HG03565 (cell line): Measurements from ENCODE around the gene S100A14.
"Not testable (repeated sequence)": the region's sequence is repeated elsewhere in the genome, so short reads cannot be mapped to it uniquely, and the experiment has no call there.

ENCODE experiments used
- ATAC-seq: cut with Tn5 transposase; IDR thresholded peaks from one replicate; pipeline ENCODE4 v1.9.1; 2021; ENCODE audit warnings: mild to moderate bottlenecking, moderate library complexity; ENCODE audit not compliant: unreplicated experiment

S100A14 gene

GRCh38 chr1:153616144-153616916 is at the start of gene S100A14:
Gene S100A14, minus strand, starts transcription at chr1:153616325. Its CDS starts 467 bp downstream, at chr1:153615858.
- ATAC-seq = no peak

DNA sequence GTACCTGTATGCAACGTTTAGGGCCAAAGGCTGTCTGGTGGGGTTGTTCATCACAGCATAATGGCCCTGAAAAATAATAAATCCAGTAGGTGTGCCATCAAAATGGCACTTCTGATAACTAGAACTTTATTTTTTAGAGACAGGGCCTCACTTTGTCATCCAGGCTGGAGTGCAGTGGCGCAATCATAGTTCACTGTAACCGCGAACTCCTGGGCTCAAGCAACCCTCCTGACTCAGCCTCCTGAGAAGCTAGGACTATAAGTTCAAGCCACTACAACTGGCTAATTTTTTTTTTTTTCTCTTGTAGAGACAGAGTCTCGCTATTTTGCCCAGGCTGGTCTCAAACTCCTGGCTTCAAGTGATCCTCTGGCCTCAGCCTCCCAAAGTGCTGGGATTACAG is 47.1 kb upstream of the S100A14 start:
- no peak for ATAC-seq

DNA sequence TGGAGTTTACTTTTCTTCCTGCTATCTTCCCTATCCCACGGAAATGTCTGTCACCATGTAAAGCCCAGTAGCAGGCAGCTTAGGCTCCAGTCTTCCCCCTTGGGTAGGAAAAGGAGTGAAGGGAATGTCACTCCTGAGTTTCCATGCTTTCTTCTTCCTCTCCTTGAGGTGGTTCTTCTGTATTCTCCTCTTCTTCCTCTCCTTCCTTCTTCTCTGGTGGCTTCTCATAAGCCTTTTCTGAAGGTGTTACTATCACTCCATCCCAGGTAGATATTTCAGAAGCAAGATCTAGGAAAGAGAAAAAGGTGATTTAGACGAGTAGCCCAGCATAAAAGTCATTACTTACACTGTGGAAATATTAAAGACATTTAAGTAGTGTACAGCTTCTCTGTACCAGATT is 46.1 kb upstream of the S100A14 start:
- ATAC-seq = no peak

- no peak for ATAC-seq
Measured at GRCh38 chr1:153661111-153661708, 45.1 kb upstream of the S100A14 start.

DNA sequence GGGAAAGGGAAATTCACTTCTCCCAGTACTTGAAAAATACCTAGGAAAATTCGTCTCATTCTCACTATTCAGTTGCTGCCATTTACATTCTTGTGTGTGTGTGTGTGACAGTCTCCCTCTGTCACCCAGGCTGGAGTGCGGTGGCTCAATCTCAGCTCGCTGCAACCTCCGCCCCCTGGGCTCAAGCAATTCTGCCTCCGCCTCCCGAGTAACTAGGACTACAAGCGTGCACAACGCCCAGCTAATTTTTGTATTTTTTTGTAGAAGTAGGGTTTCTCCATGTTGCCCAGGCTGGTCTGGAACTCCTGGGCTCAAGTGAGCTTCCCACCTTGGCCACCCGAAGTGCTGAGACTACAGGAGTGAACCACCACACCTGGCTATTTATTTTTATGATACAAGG is 43.5 kb upstream of the S100A14 start:
- ATAC-seq = no peak

DNA sequence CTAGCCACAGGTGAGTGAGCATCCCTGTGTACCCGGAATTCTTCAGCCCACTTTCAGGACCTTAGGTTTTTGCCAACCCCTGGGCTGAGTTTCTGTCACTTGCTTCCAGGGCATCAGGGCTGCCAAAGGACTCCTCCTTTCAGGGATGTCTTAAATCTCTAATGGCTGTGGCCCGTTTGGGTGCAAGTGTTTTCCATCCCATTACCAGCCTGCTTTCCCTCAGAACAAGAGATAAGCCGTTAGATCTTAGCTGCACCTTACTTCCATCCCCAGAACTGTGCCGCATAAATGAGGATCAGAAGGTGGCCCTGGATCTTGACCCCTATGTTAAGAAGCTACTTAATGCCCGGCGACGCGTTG is 43.0 kb upstream of the S100A14 start:
- ATAC-seq = no peak

- peak; percentile 83 for ATAC-seq
Measured at GRCh38 chr1:153658400-153659174, 42.5 kb upstream of the S100A14 start, which contains the start of gene SNAPIN. Gene SNAPIN, plus strand, starts transcription at chr1:153658703. Its CDS starts 41 bp downstream, at chr1:153658744.

DNA sequence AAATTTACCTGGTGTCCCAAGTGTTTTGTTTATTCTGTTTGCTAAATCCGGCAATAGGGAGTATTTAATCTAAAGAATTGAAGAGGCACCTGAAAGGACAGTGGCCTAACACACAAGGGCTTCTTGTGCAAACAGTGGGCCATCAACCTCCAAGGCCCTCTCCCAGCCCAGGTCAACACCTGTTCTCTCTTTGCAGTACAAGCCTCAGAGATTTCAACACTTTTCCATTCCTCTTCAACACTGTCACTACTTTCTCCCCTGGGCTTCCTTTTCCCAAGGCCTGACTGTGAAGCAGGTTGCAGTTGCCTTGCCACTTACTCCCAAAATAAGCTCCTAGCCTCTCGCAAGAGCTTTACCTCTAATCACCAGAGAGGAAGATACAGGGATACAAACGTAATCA is 39.2 kb upstream of the S100A14 start:
- no peak for ATAC-seq

DNA sequence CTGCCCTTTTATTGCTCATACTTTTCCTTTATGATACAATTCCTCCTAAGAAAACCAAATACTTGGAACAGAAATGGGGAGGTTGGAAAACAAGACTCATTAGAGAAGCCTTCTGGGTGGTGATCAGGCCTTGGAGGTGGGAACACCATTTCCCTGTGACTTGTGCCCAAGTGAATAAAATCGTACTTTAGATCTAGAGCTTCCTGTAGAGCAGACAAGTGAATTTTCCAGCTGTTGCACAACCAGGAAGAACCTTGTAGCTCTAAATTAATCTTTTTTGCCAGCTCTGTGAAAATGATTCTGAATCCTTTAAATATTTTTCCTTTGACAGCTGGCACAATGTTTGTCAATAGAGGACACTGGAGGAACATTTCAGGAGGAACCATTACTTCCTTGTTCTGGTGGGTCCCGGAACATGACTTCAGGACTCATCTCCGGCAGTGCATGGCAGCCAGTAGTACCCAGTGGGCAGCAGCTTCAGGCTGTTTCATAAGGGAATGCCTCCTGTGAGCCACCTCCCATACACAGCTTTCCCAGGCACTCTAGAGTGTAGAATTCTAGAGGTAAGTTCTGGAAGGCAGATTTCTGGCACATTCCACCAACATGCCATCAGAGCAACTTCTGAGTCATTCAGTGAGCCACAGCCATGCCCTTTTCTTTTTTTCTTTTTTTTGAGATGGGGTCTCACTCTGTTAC is 36.8 kb upstream of the S100A14 start:
- ATAC-seq = no peak

DNA sequence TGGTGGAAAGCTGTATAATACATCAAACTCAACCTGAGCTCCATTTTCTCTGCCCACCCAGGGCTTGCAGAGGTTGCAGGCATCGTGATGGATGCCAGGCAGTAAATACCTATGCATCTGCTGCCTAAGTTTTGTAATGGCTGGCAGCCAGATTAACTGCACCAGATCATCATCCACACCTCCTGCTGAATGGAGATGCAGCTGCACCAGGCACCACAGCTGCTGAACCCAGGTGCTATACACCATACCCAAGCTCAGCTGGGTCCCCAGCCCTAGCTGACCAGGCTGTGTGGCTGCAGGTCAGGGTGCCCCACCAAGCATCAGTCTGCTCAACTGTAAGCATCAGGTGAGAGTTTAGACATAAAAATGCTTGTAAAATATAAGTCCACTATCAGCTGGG is 35.6 kb upstream of the S100A14 start:
- no peak for ATAC-seq

GRCh38 chr1:153649863-153650235 is 33.7 kb upstream of the S100A14 start:
- ATAC-seq = no peak

DNA sequence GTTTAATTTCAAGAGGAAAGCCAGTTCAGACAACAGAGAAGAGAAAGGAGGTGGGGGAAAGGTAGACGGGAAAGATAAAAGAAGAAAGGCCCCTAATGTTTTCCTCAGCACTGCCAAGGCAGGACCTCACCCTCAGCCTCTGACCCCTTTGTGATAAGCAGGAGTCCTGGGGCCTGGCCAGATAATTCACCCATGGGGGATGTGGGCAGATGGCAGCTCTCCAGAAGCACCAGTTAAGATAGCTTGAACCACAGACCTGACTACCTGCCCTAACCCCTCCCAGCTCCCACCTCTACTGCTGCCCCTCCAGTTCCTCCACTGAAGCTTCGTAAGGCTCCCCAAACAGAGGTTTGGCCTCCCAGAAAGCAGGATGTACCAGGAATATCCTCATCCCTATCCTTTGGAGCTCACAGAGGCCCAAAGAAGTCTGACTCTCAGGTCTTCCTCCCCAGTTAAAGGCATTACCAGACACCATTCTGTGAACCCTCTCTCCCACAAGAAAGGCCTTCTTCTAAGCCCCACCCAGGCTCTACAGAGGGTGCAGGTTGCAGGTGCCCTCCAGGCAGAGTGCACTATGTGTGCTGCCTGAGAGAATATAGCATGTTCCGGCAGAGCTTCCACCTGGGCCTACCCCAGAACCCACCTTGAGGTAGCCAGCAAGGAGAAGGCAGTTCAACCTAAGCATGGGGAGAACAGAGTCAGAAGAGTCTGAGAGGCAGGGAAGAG is 33.2 kb upstream of the S100A14 start:
- ATAC-seq = no peak

DNA sequence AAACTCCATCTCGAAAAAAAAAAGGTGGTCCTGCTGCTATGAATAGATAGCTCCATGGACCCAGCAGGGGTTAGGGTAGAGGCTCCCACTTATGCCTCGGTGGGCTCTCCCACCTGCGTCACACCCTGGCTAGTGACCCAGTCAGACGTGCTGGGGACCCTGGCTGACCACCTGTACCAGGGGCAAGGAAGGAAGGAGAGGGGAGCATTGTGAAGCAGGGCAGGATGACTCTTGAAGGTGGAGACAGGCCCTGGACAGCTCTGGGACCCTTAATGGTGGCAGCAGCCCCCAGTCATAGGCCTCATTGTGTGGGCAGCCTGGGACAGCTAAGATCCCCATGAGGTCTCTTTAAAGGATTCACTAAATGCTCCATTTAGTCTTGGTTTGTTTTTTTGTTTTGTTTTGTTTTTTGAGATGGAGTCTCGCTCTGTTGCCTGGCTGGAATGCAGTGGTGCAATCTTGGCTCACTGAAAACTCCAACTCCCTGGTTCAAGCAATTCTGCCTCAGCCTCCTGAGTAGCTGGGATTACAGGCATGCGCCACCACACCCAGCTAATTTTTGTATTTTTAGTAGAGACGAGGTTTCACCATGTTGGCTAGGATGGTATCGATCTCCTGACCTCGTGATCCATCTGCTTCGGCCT is 32.0 kb upstream of the S100A14 start:
- ATAC-seq = no peak

DNA sequence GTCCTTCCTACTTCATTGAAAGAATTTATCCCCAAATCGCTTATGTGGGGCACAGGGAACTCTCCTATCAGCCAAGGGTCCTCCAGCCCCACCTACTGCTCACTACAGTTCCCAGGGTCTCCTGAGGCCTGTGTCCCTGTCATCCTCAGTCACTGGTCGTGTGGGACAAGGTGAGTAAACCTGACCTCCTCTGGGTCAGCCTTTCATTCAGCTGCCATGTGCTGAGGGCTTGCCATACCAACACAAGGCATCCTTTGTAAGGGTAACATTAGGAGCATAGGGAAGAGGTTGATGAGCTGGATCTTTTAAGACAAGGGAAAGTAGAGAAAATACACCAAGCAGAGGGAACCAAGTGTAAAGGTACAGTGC is 31.2 kb upstream of the S100A14 start:
- no peak for ATAC-seq

- no peak for ATAC-seq
Measured at GRCh38 chr1:153646672-153647345, 30.7 kb upstream of the S100A14 start.

- no peak for ATAC-seq
Measured at GRCh38 chr1:153643816-153644215, 27.7 kb upstream of the S100A14 start.

DNA sequence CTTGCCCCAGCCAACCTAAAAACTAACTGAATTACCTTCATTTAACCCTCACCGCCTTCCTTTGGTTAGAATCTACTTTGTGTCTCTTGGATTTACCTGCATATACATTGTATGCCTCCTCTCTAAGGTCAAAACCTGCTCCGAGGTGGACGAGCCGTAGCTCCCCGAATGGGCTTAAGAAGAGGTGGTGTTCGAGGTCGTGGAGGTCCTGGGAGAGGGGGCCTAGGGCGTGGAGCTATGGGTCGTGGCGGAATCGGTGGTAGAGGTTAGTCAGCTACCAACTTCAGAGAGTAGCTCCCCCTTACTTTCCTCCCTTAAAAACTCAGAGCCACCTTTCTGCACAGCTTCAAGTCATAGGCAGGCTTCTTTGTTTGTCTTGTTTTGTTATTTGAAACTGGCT is 27.0 kb upstream of the S100A14 start:
- ATAC-seq = no peak

GRCh38 chr1:153642161-153642560 is 26.0 kb upstream of the S100A14 start:
- no peak for ATAC-seq

DNA sequence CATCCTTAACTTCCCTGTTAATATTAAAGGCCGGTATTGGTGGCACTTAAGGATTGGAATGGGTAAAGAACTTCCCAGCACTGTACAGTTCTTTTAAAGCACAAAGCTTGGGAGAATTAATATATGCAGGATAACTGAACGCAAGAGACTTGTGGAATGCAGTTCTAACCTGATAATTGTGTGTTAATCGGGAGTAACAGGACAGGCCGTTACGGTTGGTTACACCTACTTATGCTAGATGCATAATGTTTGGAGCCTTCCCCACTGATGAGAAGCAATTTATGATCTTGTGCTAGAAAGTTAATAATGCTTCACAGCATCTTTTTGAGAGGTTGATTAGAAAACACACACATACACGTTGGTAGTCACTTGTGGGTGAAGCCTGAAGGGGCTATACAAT is 24.7 kb upstream of the S100A14 start:
- ATAC-seq = no peak

DNA sequence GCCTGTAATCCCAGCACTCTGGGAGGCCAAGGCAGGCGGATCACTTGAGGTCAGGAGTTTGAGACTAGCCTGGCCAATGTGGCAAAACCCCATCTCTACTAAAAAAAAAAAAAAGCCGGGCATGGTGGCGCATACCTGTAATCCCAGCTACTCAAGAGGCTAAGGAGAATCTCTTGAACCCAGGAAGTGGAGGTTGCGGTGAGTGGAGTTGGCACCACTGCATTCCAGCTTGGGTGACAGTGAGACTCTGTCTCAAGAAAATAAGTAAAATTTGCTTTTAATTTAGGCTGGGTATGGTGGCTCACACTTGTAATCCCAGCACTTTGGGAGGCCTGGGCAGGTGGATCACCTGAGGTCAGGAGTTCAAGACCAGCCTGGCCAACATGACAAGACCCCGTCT is 24.1 kb upstream of the S100A14 start:
- ATAC-seq = not testable (repeated sequence)
